Measurements from ENCODE around the gene PRKAG1. TPM values are rescaled to one million over a fixed set of nuclear protein-coding genes. Genes with fewer than 3 reads are reported as not detected.
A peak's percentile ranks its signal among the peaks of the same experiment; 100 is the strongest.

Gene PRKAG1
- total RNA-seq, 1 experiment from 2014 or later, result 80.3 TPM

GRCh38 chr12:48970702-48971334 lies 47.8 kb downstream of the PRKAG1 start:
- TF ChIP-seq CTCF (IDR thresholded peaks at IDR 0.05; ENCODE audit: unreplicated experiment), result no peak
- H3K36me3 Mint-ChIP-seq (ENCODE audit: insufficient read depth, unreplicated experiment), result no peaks in the 10 kb centered on the region
- peaks cover 14% of the 10 kb centered on the region for H3K4me1 Mint-ChIP-seq (ENCODE audit: insufficient read depth, unreplicated experiment)
- ChIA-PET CTCF (interaction anchor here (0.5 to 3.3 kb wide), 5 partner anchors 9 to 218 kb away, joined by 3 to 17 read pairs (median 6); no protein-coding TSS in a partner anchor), POLR2A (interaction anchor here (1.2 to 2.4 kb wide), 3 partner anchors 13 to 47 kb away, joined by 3 to 10 read pairs (median 5); partner anchors contain the start of genes ARF3 and PRKAG1)
- no TSS peak for BruUV-seq (replicated peaks)
- H3K27me3 Mint-ChIP-seq (ENCODE audit: insufficient read depth, unreplicated experiment), result no peaks in the 10 kb centered on the region
- peak overlapping the region; percentile 73 for H3K4me3 Mint-ChIP-seq (ENCODE audit: unreplicated experiment)
- DNase-seq (ENCODE audit: unreplicated experiment), result no peak
- no peak overlapping the region for H3K27ac Mint-ChIP-seq (ENCODE audit: low read depth, unreplicated experiment)
- H3K9me3 Mint-ChIP-seq (ENCODE audit: unreplicated experiment), result no peaks in the 10 kb centered on the region
- intact Hi-C loops (cut with micrococcal nuclease), result no loop called here

GRCh38 chr12:48969833-48970701 lies 48.5 kb downstream of the PRKAG1 start:
- ChIA-PET CTCF (interaction anchor here (0.7 to 3.3 kb wide), 6 partner anchors 8 to 74 kb away, joined by 3 to 20 read pairs (median 7); partner anchors contain the start of gene WNT1), POLR2A (interaction anchor here (1.2 to 2.4 kb wide), 2 partner anchors 12 to 48 kb away, joined by 3 to 10 read pairs; partner anchors contain the start of genes ARF3 and PRKAG1)
- H3K9me3 Mint-ChIP-seq (ENCODE audit: unreplicated experiment), result no peaks in the 10 kb centered on the region
- peak overlapping the region; percentile 73 for H3K4me3 Mint-ChIP-seq (ENCODE audit: unreplicated experiment)
- intact Hi-C loops (cut with micrococcal nuclease), result no loop called here
- H3K27ac Mint-ChIP-seq (ENCODE audit: low read depth, unreplicated experiment), result no peak overlapping the region
- TF ChIP-seq CTCF (IDR thresholded peaks at IDR 0.05; ENCODE audit: unreplicated experiment), result no peak
- H3K36me3 Mint-ChIP-seq (ENCODE audit: insufficient read depth, unreplicated experiment), result no peaks in the 10 kb centered on the region
- no peak for DNase-seq (ENCODE audit: unreplicated experiment)
- H3K27me3 Mint-ChIP-seq (ENCODE audit: insufficient read depth, unreplicated experiment), result no peaks in the 10 kb centered on the region
- no TSS peak for BruUV-seq (replicated peaks)
- peaks cover 14% of the 10 kb centered on the region for H3K4me1 Mint-ChIP-seq (ENCODE audit: insufficient read depth, unreplicated experiment)

- TF ChIP-seq CTCF (IDR thresholded peaks at IDR 0.05; ENCODE audit: unreplicated experiment), result no peak
- Mint-ChIP-seq H3K4me1 (ENCODE audit: insufficient read depth, unreplicated experiment) (peaks cover 14% of the 10 kb centered on the region), H3K27ac (ENCODE audit: low read depth, unreplicated experiment) (no peak overlapping the region), H3K36me3 (ENCODE audit: insufficient read depth, unreplicated experiment) (no peaks in the 10 kb centered on the region), H3K27me3 (ENCODE audit: insufficient read depth, unreplicated experiment) (no peaks in the 10 kb centered on the region), H3K9me3 (ENCODE audit: unreplicated experiment) (no peaks in the 10 kb centered on the region), H3K4me3 (ENCODE audit: unreplicated experiment) (no peak overlapping the region)
- intact Hi-C loops (cut with micrococcal nuclease), result no loop called here
- DNase-seq (ENCODE audit: unreplicated experiment), result no peak
- CTCF ChIA-PET, result interaction anchor here (0.7 to 3.3 kb wide), 5 partner anchors 9 to 330 kb away, joined by 3 to 20 read pairs (median 3); partner anchors contain the start of gene WNT1
- BruUV-seq (replicated peaks), result no TSS peak
- POLR2A ChIA-PET, result interaction anchor here (0.6 to 3.9 kb wide), 3 partner anchors 9 to 117 kb away, joined by 3 to 19 read pairs (median 3); partner anchors contain the start of genes ARF3, DDX23 and WNT1
Observed at GRCh38 chr12:48969160-48969771, 49.3 kb downstream of the PRKAG1 start.

Measured in MCF 10A (cell line).